ENCODE measurements around the gene KDM7A. TPM values are rescaled to one million over a fixed set of nuclear protein-coding genes. Genes with fewer than 3 reads are reported as not detected.

KDM7A gene
- total RNA-seq, 4 donors from 2014 or later = 59.0 to 108 (median 66.9) TPM

GRCh38 chr7:140096459-140096858 lies 80.3 kb downstream of the KDM7A start:
- peaks cover 0 to 93% of the 10 kb centered on the region in 2 donors for H3K36me3 ChIP-seq
- TF ChIP-seq CTCF (IDR thresholded peaks at IDR 0.05 in 4 of 5, conservative IDR thresholded peaks at IDR 0.05 in 1 of 5) = no peak
- TF ChIP-seq POLR2A (IDR thresholded peaks at IDR 0.05) = no peak
- H3K27ac ChIP-seq = no peak overlapping the region
- no peak for ATAC-seq
- DNase-seq = no peak
- H3K9me3 ChIP-seq = no peaks in the 10 kb centered on the region
- H3K4me3 ChIP-seq = no peak overlapping the region
- no peaks in the 10 kb centered on the region for H3K4me1 ChIP-seq
- in situ Hi-C loops (cut with MboI; ENCODE audit: low sequenced_read_pairs in 4 of 4) = no loop called here
- intact Hi-C loops (cut with DNase I; ENCODE audit: low total_unique reads) = no loop called here
- H3K27me3 ChIP-seq = no peaks in the 10 kb centered on the region

- Histone ChIP-seq H3K27ac (no peak overlapping the region), H3K4me3 (no peak overlapping the region), H3K27me3 (no peaks in the 10 kb centered on the region), H3K36me3 (peaks cover 0 to 86% of the 10 kb centered on the region in 2 donors), H3K9me3 (no peaks in the 10 kb centered on the region), H3K4me1 (no peaks in the 10 kb centered on the region)
- no peak for TF ChIP-seq POLR2A (IDR thresholded peaks at IDR 0.05)
- no peak for TF ChIP-seq CTCF (IDR thresholded peaks at IDR 0.05 in 4 of 5, conservative IDR thresholded peaks at IDR 0.05 in 1 of 5)
- in situ Hi-C loops (cut with MboI; ENCODE audit: low sequenced_read_pairs in 4 of 4) (no loop called here), intact Hi-C loops (cut with DNase I; ENCODE audit: low total_unique reads) (no loop called here)
- DNase-seq (no peak), ATAC-seq (no peak)
Observed at GRCh38 chr7:140093375-140093774, 83.4 kb downstream of the KDM7A start.

GRCh38 chr7:140085447-140085846 lies 91.3 kb downstream of the KDM7A start:
- intact Hi-C loops (cut with DNase I; ENCODE audit: low total_unique reads) (no loop called here), in situ Hi-C loops (cut with MboI; ENCODE audit: low sequenced_read_pairs in 4 of 4) (no loop called here)
- no peaks in the 10 kb centered on the region for H3K9me3 ChIP-seq
- no peak for TF ChIP-seq POLR2A (IDR thresholded peaks at IDR 0.05)
- no peak for TF ChIP-seq CTCF (IDR thresholded peaks at IDR 0.05 in 4 of 5, conservative IDR thresholded peaks at IDR 0.05 in 1 of 5)
- peaks cover 0 to 21% of the 10 kb centered on the region in 2 donors for H3K36me3 ChIP-seq
- no peak for DNase-seq
- H3K27ac ChIP-seq = no peak overlapping the region
- no peaks in the 10 kb centered on the region for H3K4me1 ChIP-seq
- no peak for ATAC-seq
- H3K27me3 ChIP-seq = no peaks in the 10 kb centered on the region
- no peak overlapping the region for H3K4me3 ChIP-seq

GRCh38 chr7:140084972-140085371 lies 91.8 kb downstream of the KDM7A start:
- Histone ChIP-seq H3K27me3 (no peaks in the 10 kb centered on the region), H3K27ac (no peak overlapping the region), H3K36me3 (peaks cover 0 to 16% of the 10 kb centered on the region in 2 donors), H3K9me3 (no peaks in the 10 kb centered on the region), H3K4me3 (no peak overlapping the region), H3K4me1 (no peaks in the 10 kb centered on the region)
- no peak for ATAC-seq
- DNase-seq = no peak
- intact Hi-C loops (cut with DNase I; ENCODE audit: low total_unique reads) = no loop called here
- in situ Hi-C loops (cut with MboI; ENCODE audit: low sequenced_read_pairs in 4 of 4) = no loop called here
- TF ChIP-seq CTCF (IDR thresholded peaks at IDR 0.05 in 4 of 5, conservative IDR thresholded peaks at IDR 0.05 in 1 of 5) (no peak), POLR2A (IDR thresholded peaks at IDR 0.05) (no peak)

GRCh38 chr7:140084142-140084655 lies 92.6 kb downstream of the KDM7A start:
- Histone ChIP-seq H3K9me3 (no peaks in the 10 kb centered on the region), H3K4me1 (no peaks in the 10 kb centered on the region), H3K27me3 (no peaks in the 10 kb centered on the region), H3K36me3 (peaks cover 0 to 12% of the 10 kb centered on the region in 2 donors), H3K4me3 (no peak overlapping the region), H3K27ac (no peak overlapping the region)
- in situ Hi-C loops (cut with MboI; ENCODE audit: low sequenced_read_pairs in 4 of 4) = no loop called here
- intact Hi-C loops (cut with DNase I; ENCODE audit: low total_unique reads) = no loop called here
- ATAC-seq = no peak
- TF ChIP-seq CTCF (IDR thresholded peaks at IDR 0.05 in 4 of 5, conservative IDR thresholded peaks at IDR 0.05 in 1 of 5) (no peak), POLR2A (IDR thresholded peaks at IDR 0.05) (no peak)
- DNase-seq = no peak

Measured in gastrocnemius medialis (tissue), 4 donors.